ENCODE results near the gene SPRYD3.
A peak's percentile ranks its signal among the peaks of the same experiment; 100 is the strongest.

Gene SPRYD3

GRCh38 chr12:53079226-53080117, at the start of gene SPRYD3:
SPRYD3 (minus strand) TSS chr12:53079390; CDS start chr12:53079333, 57 bp downstream.
- Histone ChIP-seq H2AFZ (ENCODE audit: low read length) (peak within 1 kb of the TSS; percentile 83), H4K20me1 (ENCODE audit: insufficient read depth, low read length) (no peaks in the 10 kb centered on the region), H3K9me3 (ENCODE audit: low read length) (no peaks in the 10 kb centered on the region), H3K9ac (ENCODE audit: low read length) (peak within 1 kb of the TSS; percentile 89), H3K27ac (ENCODE audit: low read depth, low read length, poor library complexity, severe bottlenecking) (peak within 1 kb of the TSS; percentile 22), H3K9me2 (ENCODE audit: low read depth, low read length) (no peaks in the 10 kb centered on the region), H3K79me2 (ENCODE audit: insufficient read depth, low read length) (no peaks in the 10 kb centered on the region), H3K27me3 (ENCODE audit: insufficient read depth, low read length) (0 out of 2 replicates have a peak, but pooled peaks cover 4% of the 10 kb centered on the region), H3K36me3 (ENCODE audit: insufficient read depth, low read length) (peaks cover 17% of the 10 kb centered on the region), H3K4me2 (ENCODE audit: low read length) (peak within 1 kb of the TSS; percentile 84), H3F3A (ENCODE audit: insufficient read depth, low read length) (no peaks in the 10 kb centered on the region), H3K4me3 (ENCODE audit: low read depth, low read length, poor library complexity, severe bottlenecking) (peak within 1 kb of the TSS; percentile 73), H3K4me1 (ENCODE audit: insufficient read depth, low read length, severe bottlenecking) (peaks cover 15% of the 10 kb centered on the region)
- TF ChIP-seq CTCF (IDR thresholded peaks at IDR 0.05; ENCODE audit: low read length): no peak
- TF ChIP-seq EZH2 (IDR thresholded peaks at IDR 0.05; ENCODE audit: borderline replicate concordance, low read length): no peak

GRCh38 chr12:53127169-53127568, 48.0 kb upstream of the SPRYD3 start:
- TF ChIP-seq EZH2 (IDR thresholded peaks at IDR 0.05; ENCODE audit: borderline replicate concordance, low read length) (no peak), CTCF (IDR thresholded peaks at IDR 0.05; ENCODE audit: low read length) (no peak)
- Histone ChIP-seq H3K27me3 (ENCODE audit: insufficient read depth, low read length) (no peaks in the 10 kb centered on the region), H3F3A (ENCODE audit: insufficient read depth, low read length) (no peaks in the 10 kb centered on the region), H3K9me2 (ENCODE audit: low read depth, low read length) (no peaks in the 10 kb centered on the region), H3K36me3 (ENCODE audit: insufficient read depth, low read length) (no peaks in the 10 kb centered on the region), H3K4me1 (ENCODE audit: insufficient read depth, low read length, severe bottlenecking) (no peaks in the 10 kb centered on the region), H4K20me1 (ENCODE audit: insufficient read depth, low read length) (no peaks in the 10 kb centered on the region), H2AFZ (ENCODE audit: low read length) (no peak overlapping the region), H3K4me2 (ENCODE audit: low read length) (no peak overlapping the region), H3K27ac (ENCODE audit: low read depth, low read length, poor library complexity, severe bottlenecking) (no peak overlapping the region), H3K9ac (ENCODE audit: low read length) (no peak overlapping the region), H3K79me2 (ENCODE audit: insufficient read depth, low read length) (no peaks in the 10 kb centered on the region), H3K4me3 (ENCODE audit: low read depth, low read length, poor library complexity, severe bottlenecking) (no peak overlapping the region), H3K9me3 (ENCODE audit: low read length) (no peaks in the 10 kb centered on the region)

GRCh38 chr12:53124352-53124723, 45.1 kb upstream of the SPRYD3 start:
- no peaks in the 10 kb centered on the region for H3K9me2 ChIP-seq (ENCODE audit: low read depth, low read length)
- H3K27me3 ChIP-seq (ENCODE audit: insufficient read depth, low read length): no peaks in the 10 kb centered on the region
- H3K4me1 ChIP-seq (ENCODE audit: insufficient read depth, low read length, severe bottlenecking): no peaks in the 10 kb centered on the region
- H3K27ac ChIP-seq (ENCODE audit: low read depth, low read length, poor library complexity, severe bottlenecking): no peak overlapping the region
- TF ChIP-seq CTCF (IDR thresholded peaks at IDR 0.05; ENCODE audit: low read length) (no peak), EZH2 (IDR thresholded peaks at IDR 0.05; ENCODE audit: borderline replicate concordance, low read length) (no peak)
- H3K36me3 ChIP-seq (ENCODE audit: insufficient read depth, low read length): no peaks in the 10 kb centered on the region
- no peak overlapping the region for H3K9ac ChIP-seq (ENCODE audit: low read length)
- no peaks in the 10 kb centered on the region for H3F3A ChIP-seq (ENCODE audit: insufficient read depth, low read length)
- H2AFZ ChIP-seq (ENCODE audit: low read length): no peak overlapping the region
- H3K79me2 ChIP-seq (ENCODE audit: insufficient read depth, low read length): no peaks in the 10 kb centered on the region
- no peaks in the 10 kb centered on the region for H3K9me3 ChIP-seq (ENCODE audit: low read length)
- no peaks in the 10 kb centered on the region for H4K20me1 ChIP-seq (ENCODE audit: insufficient read depth, low read length)
- no peak overlapping the region for H3K4me3 ChIP-seq (ENCODE audit: low read depth, low read length, poor library complexity, severe bottlenecking)
- H3K4me2 ChIP-seq (ENCODE audit: low read length): no peak overlapping the region
